HUES48 (cell line): Measurements from ENCODE around the gene SLC22A4.

Experiments used
- H3K27ac ChIP-seq: one replicate; pipeline ENCODE4 v1.7.0; 2013; ENCODE audit warnings: low read depth, low read length, inconsistent platforms
- H3K27me3 ChIP-seq: 2 replicates; pipeline ENCODE4 v1.6.1; 2013; ENCODE audit warnings: mild to moderate bottlenecking, low read length; ENCODE audit not compliant: control insufficient read depth, insufficient read depth
- H3K36me3 ChIP-seq: 2 replicates; pipeline ENCODE4 v1.6.1; 2013; ENCODE audit warnings: low read length; ENCODE audit not compliant: control insufficient read depth, insufficient read depth
- H3K4me1 ChIP-seq: 2 replicates; pipeline ENCODE4 v1.6.1; 2013; ENCODE audit warnings: mild to moderate bottlenecking, low read length; ENCODE audit not compliant: control insufficient read depth, insufficient read depth
- H3K4me3 ChIP-seq: 2 replicates; pipeline ENCODE4 v1.5.1; 2013; ENCODE audit warnings: mild to moderate bottlenecking, low read depth, low read length
- H3K9ac ChIP-seq: 2 replicates; pipeline ENCODE4 v1.6.1; 2013; ENCODE audit warnings: mild to moderate bottlenecking, low read depth, low read length, moderate library complexity
- H3K9me3 ChIP-seq: 2 replicates; pipeline ENCODE4 v1.6.1; 2013; ENCODE audit warnings: low read length; ENCODE audit not compliant: control insufficient read depth, insufficient read depth

Gene SLC22A4

DNA sequence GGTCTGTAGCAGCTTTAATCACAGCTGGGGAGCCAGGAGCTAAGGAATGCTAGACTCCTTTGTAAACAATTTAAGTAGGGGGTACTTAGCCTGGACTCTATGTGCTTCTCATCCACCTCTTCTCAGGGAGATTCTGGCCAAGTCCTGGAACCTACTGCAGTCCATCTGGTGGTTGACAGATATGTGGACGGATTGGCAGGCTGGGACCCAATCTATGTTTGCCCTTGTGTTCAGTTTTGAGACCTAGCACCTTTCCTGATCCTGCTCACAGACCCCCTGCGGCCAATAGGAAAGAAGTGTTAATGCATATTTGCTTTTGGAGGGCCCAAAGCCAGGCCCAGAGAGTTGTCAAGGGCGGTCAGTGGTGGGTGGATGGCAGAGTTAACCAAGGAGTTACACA lies 81.8 kb downstream of the SLC22A4 start:
- Histone ChIP-seq H3K36me3 (no peaks in the 10 kb centered on the region), H3K4me1 (no peaks in the 10 kb centered on the region), H3K4me3 (no peak overlapping the region), H3K9ac (no peak overlapping the region), H3K9me3 (no peaks in the 10 kb centered on the region), H3K27ac (no peak overlapping the region), H3K27me3 (no peaks in the 10 kb centered on the region)

- Histone ChIP-seq H3K4me1 (no peaks in the 10 kb centered on the region), H3K36me3 (no peaks in the 10 kb centered on the region), H3K27me3 (no peaks in the 10 kb centered on the region), H3K9ac (no peak overlapping the region), H3K9me3 (no peaks in the 10 kb centered on the region), H3K27ac (no peak overlapping the region), H3K4me3 (no peak overlapping the region)
Measured at GRCh38 chr5:132376694-132377641, 82.8 kb downstream of the SLC22A4 start.

DNA sequence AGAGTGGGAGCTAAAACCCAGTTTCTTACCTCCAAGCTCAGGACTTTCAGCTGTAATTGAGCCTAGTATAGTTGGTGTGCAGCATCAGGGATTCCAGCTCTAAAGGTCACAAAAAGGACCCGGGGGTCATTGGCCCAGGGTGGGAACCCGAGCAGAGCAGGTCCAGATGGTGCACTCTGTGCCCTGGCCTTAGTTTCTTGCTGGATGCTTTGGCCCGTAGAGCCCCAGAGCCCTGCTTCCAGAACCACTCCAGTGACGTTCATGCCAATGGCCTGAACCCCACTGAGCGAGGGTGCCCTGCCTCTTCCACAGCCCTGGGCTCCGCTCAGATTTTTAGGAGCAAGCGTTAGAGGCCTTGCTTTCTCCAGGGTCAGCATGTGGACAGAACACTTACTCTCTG lies 83.5 kb downstream of the SLC22A4 start:
- Histone ChIP-seq H3K4me1 (no peaks in the 10 kb centered on the region), H3K27ac (no peak overlapping the region), H3K4me3 (no peak overlapping the region), H3K36me3 (no peaks in the 10 kb centered on the region), H3K9me3 (no peaks in the 10 kb centered on the region), H3K27me3 (no peaks in the 10 kb centered on the region), H3K9ac (no peak overlapping the region)

GRCh38 chr5:132378580-132378979 lies 84.4 kb downstream of the SLC22A4 start:
- Histone ChIP-seq H3K36me3 (no peaks in the 10 kb centered on the region), H3K27ac (no peak overlapping the region), H3K4me1 (no peaks in the 10 kb centered on the region), H3K4me3 (no peak overlapping the region), H3K27me3 (no peaks in the 10 kb centered on the region), H3K9ac (no peak overlapping the region), H3K9me3 (no peaks in the 10 kb centered on the region)

- no peaks in the 10 kb centered on the region for H3K4me1 ChIP-seq
- no peaks in the 10 kb centered on the region for H3K9me3 ChIP-seq
- H3K27ac ChIP-seq = no peak overlapping the region
- H3K36me3 ChIP-seq = no peaks in the 10 kb centered on the region
- H3K27me3 ChIP-seq = no peaks in the 10 kb centered on the region
- H3K9ac ChIP-seq = no peak overlapping the region
- no peak overlapping the region for H3K4me3 ChIP-seq
Measured at GRCh38 chr5:132380047-132380446, 85.9 kb downstream of the SLC22A4 start.

- Histone ChIP-seq H3K4me1 (no peaks in the 10 kb centered on the region), H3K9ac (no peak overlapping the region), H3K4me3 (no peak overlapping the region), H3K36me3 (no peaks in the 10 kb centered on the region), H3K27me3 (no peaks in the 10 kb centered on the region), H3K27ac (no peak overlapping the region), H3K9me3 (no peaks in the 10 kb centered on the region)
Measured at GRCh38 chr5:132380741-132381140, 86.5 kb downstream of the SLC22A4 start.

GRCh38 chr5:132381614-132382013 lies 87.4 kb downstream of the SLC22A4 start:
- H3K4me1 ChIP-seq = 0 out of 2 replicates have a peak, but pooled peaks cover under 1% of the 10 kb centered on the region
- H3K4me3 ChIP-seq = no peak overlapping the region
- no peak overlapping the region for H3K9ac ChIP-seq
- H3K27ac ChIP-seq = no peak overlapping the region
- H3K27me3 ChIP-seq = no peaks in the 10 kb centered on the region
- no peaks in the 10 kb centered on the region for H3K9me3 ChIP-seq
- no peaks in the 10 kb centered on the region for H3K36me3 ChIP-seq

GRCh38 chr5:132383261-132383660 lies 89.1 kb downstream of the SLC22A4 start:
- H3K9me3 ChIP-seq = no peaks in the 10 kb centered on the region
- no peak overlapping the region for H3K27ac ChIP-seq
- no peaks in the 10 kb centered on the region for H3K27me3 ChIP-seq
- peaks cover 7% of the 10 kb centered on the region; the same call in 1 of the 2 replicates for H3K4me1 ChIP-seq
- no peak overlapping the region for H3K4me3 ChIP-seq
- no peak overlapping the region for H3K9ac ChIP-seq
- H3K36me3 ChIP-seq = no peaks in the 10 kb centered on the region

DNA sequence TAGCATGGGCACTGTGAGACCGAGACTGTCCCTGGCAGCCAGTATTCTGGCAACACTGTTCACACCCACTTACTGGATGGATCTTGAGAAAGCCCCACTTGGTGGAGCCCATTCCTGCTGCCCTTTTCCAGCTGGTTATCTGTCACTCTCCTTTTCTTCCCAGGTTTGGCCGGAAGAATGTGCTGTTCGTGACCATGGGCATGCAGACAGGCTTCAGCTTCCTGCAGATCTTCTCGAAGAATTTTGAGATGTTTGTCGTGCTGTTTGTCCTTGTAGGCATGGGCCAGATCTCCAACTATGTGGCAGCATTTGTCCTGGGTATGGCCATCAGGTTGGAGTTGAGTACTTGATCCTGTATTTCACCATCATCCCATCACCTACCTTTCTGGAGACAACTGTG lies 89.8 kb downstream of the SLC22A4 start:
- no peak overlapping the region for H3K4me3 ChIP-seq
- no peak overlapping the region for H3K9ac ChIP-seq
- no peaks in the 10 kb centered on the region for H3K9me3 ChIP-seq
- no peak overlapping the region for H3K27ac ChIP-seq
- H3K36me3 ChIP-seq = no peaks in the 10 kb centered on the region
- no peaks in the 10 kb centered on the region for H3K27me3 ChIP-seq
- peaks cover 7% of the 10 kb centered on the region; the same call in 1 of the 2 replicates for H3K4me1 ChIP-seq

- no peak overlapping the region for H3K4me3 ChIP-seq
- H3K9me3 ChIP-seq = no peaks in the 10 kb centered on the region
- no peaks in the 10 kb centered on the region for H3K27me3 ChIP-seq
- no peak overlapping the region for H3K27ac ChIP-seq
- H3K36me3 ChIP-seq = no peaks in the 10 kb centered on the region
- H3K4me1 ChIP-seq = peaks cover 7% of the 10 kb centered on the region; the same call in 1 of the 2 replicates
- no peak overlapping the region for H3K9ac ChIP-seq
Measured at GRCh38 chr5:132384506-132385050, 90.4 kb downstream of the SLC22A4 start.
